Fibroblast of skin of left quadriceps (primary cell): ENCODE measurements around the gene DRGX.
A peak's percentile ranks its signal among the peaks of the same experiment; 100 is the strongest.

Experiments used
- DNase-seq, 2 experiments: peaks; one replicate each; pipeline ENCODE4 v3.0.0-alpha.2; 2013; ENCODE audit warnings: low read depth in 2 of 2

DRGX gene

GRCh38 chr10:49361735-49362568, 33.9 kb downstream of the DRGX start:
- no peak for DNase-seq

- no peak for DNase-seq
These were observed 34.7 kb downstream of the DRGX start for GRCh38 chr10:49361178-49361554.

DNA sequence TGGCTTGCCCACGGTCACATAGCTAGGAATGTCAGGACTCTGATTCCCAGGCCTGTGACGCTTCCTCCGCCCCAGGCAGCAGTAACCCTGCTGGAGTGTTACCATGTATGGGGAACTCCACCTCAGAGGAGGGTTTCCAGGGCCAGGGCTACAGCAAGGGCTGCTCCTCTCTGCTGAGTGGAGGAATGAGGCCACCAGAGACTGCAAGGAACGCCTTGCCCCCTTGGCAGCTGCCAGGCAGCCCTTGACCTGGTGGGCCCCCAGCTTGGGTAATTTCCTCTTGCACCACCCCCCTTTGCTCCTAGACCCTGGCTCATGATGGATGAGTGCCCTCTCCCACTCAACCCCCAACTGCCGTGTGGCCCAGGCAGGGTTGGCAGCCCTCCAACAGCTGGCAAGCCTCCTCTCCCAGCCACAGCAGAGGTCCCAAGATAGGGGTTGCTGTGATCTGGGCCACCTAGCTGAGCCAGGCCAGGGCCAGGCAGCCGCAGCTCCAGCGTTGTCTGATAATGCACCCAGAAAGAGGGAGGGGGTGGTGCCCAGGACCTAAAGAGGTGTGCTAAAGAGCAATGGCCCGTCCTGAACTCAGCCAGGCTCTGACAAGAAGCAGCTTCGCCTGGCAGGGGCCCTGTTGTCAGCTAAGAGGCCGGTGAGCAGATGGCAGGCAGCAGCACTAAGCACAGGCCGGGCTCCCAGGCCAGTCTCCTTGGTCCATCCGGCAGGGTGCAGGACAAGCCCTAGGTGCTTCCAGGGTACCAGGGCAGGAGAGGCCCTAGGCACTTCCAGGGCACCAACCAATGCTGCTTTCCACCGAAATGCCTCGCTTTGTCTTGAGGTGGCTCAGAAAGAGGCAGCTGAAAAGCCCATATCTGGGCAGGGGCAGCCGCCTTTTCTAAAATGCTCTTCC, 35.4 kb downstream of the DRGX start:
- DNase-seq: no peak

DNA sequence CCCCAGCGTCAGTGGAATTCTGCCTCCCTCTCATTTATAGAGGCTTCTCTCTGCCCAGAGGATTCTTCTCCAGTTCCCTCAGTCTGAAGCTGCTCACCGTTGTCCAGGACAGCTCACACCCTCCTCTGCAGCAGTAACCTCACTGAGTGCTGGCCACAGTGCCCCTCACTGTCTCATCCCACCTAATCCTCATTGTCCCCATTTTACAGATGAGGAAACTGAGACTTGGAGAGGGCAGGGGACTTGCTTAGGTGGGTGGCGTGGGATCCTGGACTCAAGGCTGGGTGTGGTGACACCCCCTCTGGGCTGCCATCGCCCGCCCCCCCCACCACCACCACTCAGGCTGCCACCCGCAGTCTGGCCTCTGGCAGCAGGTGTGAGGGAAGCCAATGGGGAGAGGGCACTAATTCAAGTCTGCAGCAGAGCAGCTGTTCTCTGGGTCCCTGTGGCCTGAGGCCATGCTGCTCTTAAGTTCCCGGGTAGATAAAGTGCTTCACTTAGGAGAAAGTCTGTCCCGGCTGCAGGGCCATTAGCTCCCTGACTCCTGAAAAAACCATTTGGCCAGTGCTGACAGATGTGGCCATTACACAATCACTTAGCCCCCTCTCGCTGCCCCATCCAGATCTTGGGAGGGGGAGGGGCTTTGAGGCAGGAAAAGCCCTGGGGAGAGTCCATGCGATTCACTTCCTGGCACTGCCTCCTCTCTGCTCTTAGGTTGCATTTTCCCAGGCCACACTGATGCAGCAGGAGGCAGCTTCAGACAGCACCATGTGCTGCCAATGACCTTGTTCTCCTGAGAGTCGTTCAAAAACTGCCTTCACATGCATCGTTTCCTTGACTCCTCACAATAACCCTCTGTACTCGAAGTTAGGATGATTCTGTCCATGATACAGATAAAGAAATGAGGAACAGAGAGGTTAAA, 36.3 kb downstream of the DRGX start:
- DNase-seq: peak; percentile 4 to 5

DNA sequence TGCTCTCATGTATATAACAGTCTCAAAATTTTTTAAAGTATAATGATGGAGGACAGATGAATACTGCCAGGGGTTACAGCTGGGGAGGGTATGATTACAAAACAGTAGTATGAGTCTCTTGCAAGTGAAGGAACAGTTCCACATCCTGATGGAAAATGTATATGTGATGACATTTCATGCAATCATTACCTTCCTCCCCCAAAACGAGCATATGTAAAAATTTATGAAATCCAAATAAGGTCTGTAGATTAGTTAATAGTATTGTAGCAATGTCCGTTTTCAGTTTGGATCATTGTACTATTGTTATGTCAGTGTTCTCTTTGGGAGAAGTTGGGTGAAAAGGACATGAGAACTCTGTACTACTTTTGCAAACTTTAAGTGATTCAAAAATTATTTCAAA, 38.0 kb downstream of the DRGX start:
- no peak for DNase-seq

- no peak for DNase-seq
These were observed 38.9 kb downstream of the DRGX start for GRCh38 chr10:49356944-49357343.

- DNase-seq: no peak
These were observed 39.7 kb downstream of the DRGX start for GRCh38 chr10:49356181-49356580.

DNA sequence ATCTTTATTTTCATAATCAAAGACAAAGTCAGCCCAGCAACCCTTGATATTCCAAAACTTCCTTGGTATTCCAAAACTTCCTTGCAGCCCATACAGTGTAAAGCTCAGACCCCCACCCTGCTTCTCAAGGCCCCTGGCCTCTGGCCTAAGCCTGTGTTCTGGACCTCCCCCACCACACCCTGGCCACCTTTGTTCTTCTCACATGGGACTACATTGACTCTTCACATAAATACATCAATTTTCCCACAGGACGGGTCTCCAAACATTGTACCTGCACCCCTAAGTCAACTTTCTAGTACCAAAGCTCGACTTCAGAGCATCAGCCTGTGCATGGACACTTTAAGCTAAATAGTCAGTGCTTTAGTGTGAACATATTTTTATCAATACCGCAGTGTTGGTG, 40.7 kb downstream of the DRGX start:
- DNase-seq: no peak

GRCh38 chr10:49354593-49354992, 41.3 kb downstream of the DRGX start:
- DNase-seq: no peak

- no peak for DNase-seq
These were observed 41.9 kb downstream of the DRGX start for GRCh38 chr10:49353895-49354566.

DNA sequence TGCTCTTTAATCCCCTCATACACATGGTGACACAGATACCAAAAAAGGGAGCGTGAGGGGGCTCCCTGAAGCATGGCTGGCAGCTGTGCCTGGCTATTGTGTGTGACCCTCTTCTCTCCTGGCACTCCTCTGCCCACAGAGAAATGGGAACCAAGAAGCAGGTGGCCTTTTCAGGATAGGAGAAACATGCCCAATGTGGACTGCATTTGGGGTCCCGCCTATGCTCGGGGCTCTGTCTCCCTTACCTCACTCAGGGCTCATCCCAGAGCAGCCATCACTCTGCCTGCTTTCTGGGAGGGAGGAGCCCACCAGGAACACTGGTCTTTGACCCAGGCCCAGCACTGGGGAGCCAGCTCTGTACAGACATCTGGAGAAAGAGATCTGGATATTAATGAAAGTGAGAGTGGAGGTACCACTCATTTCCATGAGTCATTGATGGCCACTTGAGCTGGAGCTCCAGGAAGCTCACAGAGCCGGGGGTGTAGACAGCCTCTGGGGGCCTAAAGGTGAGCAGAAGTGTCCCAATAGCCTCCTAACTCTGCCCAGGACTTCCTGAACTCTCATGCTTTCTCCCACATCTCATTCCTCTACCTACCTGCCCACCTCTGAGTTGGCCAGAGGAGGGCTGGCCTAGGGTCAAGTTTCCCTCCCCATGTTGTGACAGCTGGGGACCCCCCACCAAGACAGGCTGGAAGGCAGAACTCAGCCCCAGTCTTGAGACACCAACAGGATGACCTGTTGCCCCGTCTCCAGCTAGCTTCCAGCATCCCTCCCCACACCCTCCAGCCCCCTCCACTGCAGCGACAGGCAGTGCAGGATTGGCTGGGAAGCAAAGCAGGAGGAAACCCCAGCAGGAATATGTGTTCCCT, 42.6 kb downstream of the DRGX start:
- no peak for DNase-seq

DNA sequence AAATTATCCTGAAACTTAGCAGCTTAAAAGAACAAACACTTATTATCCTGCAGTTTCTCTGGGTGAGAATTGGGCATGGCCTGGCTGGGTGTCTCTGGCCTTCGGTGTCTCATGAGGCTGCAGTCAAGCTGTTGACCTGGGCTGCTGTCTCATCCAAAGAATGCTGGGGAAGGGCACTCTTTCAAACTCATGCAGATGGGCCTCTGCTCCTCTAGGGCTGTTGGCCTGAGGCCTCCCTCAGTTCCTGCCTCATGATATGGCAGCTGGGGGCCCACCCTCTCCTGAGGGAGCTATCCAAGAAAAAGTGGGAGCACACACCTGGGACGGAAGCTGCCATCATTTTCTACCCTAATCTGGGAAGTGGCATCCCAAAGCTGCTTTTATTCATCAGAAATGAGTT, 43.6 kb downstream of the DRGX start:
- DNase-seq: no peak

DNA sequence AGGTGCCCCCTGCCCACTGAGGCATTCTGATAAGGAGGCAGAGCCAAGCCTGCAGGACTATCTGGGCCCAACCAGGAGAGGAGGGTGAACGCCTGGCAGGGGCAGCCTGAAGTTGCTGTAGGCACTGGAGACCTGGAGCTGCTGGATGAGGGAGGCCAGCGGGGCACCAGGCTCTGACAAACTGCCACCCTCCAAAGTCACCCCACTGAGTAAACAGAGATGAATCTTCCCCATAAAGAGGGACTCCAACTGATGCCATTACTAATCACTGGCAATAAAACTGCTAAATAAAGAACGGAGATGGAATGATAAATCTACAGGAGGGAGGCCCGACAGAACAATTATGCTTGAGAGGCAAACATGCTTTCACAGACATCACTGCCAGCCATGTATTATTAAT, 44.2 kb downstream of the DRGX start:
- no peak for DNase-seq

- DNase-seq: no peak
These were observed 44.9 kb downstream of the DRGX start for GRCh38 chr10:49350846-49351532.

- no peak for DNase-seq
These were observed 45.8 kb downstream of the DRGX start for GRCh38 chr10:49350138-49350537.

DNA sequence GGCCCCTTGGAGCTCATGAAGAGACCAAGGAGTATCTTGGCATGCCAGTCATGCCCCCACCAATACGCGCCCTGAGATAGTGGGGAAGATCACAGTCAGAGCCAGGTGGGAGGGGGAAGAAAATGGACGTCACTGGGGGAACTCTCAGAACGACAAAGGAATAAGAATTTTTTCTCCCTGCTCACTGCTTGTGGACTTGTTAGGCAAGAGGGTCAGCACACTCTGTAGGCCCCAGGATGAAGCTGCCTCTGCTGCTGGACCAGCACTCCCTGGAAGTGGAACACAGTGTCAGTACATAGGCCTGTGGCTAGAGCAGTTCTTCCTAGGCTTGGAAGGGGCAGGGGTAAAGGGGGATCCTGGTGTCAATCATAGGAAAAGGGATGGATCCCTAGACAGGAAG, 46.5 kb downstream of the DRGX start:
- DNase-seq: no peak

- no peak for DNase-seq
These were observed 47.3 kb downstream of the DRGX start for GRCh38 chr10:49348593-49348992.

DNA sequence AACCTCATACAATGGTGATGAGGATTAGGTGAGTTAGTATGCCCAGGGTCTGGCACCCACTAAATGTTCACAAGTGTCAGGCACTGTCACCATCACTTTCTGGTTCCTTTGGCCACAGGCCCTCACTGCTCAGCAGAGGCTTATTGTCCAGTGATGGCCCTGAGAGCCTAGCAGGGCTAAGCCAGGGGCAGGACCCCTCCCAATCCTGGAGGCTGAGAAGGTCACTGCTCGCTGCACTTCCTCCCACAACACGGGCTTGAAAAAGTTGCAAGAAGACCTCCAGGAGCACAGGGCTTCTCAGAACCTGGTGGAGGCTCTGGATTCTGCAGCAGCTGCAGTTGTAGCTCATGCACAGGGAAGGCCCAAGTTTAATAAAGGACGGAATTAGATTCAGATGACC, 48.1 kb downstream of the DRGX start:
- DNase-seq: no peak

- DNase-seq: no peak
These were observed 48.5 kb downstream of the DRGX start for GRCh38 chr10:49347342-49347741.

DNA sequence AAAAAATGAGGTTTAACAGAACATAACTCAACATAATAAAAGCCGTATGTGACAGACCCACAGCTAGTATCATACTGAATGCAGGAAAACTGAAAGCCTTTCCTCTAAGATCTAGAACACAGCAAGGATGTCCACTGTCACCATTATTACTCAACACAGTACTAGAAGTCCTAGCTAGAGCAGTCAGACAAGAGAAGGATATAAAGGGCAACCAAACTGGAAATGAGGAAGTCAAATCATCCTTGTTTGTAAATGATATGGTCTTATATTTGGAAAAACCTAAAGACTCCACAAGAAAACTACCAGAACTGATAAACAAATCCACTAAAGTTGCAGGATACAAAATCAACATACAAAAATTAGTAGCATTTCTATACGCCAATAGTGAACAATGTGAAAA, 51.0 kb downstream of the DRGX start:
- no peak for DNase-seq
